ENCODE results near the gene NKD1. TPM values are rescaled to one million over a fixed set of nuclear protein-coding genes. Genes with fewer than 3 reads are reported as not detected.

NKD1 gene
- total RNA-seq, 3 donors from 2014 or later, result 1.3 to 5.0 (median 4.6) TPM

- no peak for DNase-seq (ENCODE audit: low spot score in 2 of 2)
- no peaks in the 10 kb centered on the region for H3K4me1 ChIP-seq
- H3K27ac ChIP-seq, result no peak overlapping the region
- intact Hi-C loops (cut with DNase I; ENCODE audit: low total_unique reads), result no loop called here
- no peak for TF ChIP-seq POLR2A (IDR thresholded peaks at IDR 0.05)
- no peak for TF ChIP-seq CTCF (IDR thresholded peaks at IDR 0.05)
- TF ChIP-seq POLR2AphosphoS5 (IDR thresholded peaks at IDR 0.05), result no peak
- no peaks in the 10 kb centered on the region for H3K36me3 ChIP-seq
- no peak overlapping the region for H3K4me3 ChIP-seq
- H3K27me3 ChIP-seq, result no peaks in the 10 kb centered on the region
- H3K9me3 ChIP-seq, result no peaks in the 10 kb centered on the region
Measured at GRCh38 chr16:50632927-50633800, 85.0 kb downstream of the NKD1 start.

- H3K27me3 ChIP-seq, result no peaks in the 10 kb centered on the region
Measured at GRCh38 chr16:50634090-50634489, 85.9 kb downstream of the NKD1 start.

GRCh38 chr16:50634947-50635346, 86.8 kb downstream of the NKD1 start:
- Histone ChIP-seq H3K4me1 (no peaks in the 10 kb centered on the region), H3K27ac (no peak overlapping the region), H3K36me3 (no peaks in the 10 kb centered on the region), H3K4me3 (no peak overlapping the region), H3K9me3 (no peaks in the 10 kb centered on the region), H3K27me3 (no peaks in the 10 kb centered on the region)
- no peak for DNase-seq (ENCODE audit: low spot score in 2 of 2)
- TF ChIP-seq POLR2AphosphoS5 (IDR thresholded peaks at IDR 0.05), result no peak
- no peak for TF ChIP-seq CTCF (IDR thresholded peaks at IDR 0.05)
- TF ChIP-seq POLR2A (IDR thresholded peaks at IDR 0.05), result no peak
- intact Hi-C loops (cut with DNase I; ENCODE audit: low total_unique reads), result no loop called here

More at GRCh38 chr16:50634090-50634489, 85.9 kb downstream of the NKD1 start:
- Histone ChIP-seq H3K27ac (no peak overlapping the region), H3K4me1 (no peaks in the 10 kb centered on the region), H3K4me3 (no peak overlapping the region), H3K36me3 (no peaks in the 10 kb centered on the region), H3K9me3 (no peaks in the 10 kb centered on the region)
- intact Hi-C loops (cut with DNase I; ENCODE audit: low total_unique reads), result no loop called here
- no peak for DNase-seq (ENCODE audit: low spot score in 2 of 2)
- TF ChIP-seq POLR2AphosphoS5 (IDR thresholded peaks at IDR 0.05), result no peak
- no peak for TF ChIP-seq CTCF (IDR thresholded peaks at IDR 0.05)
- TF ChIP-seq POLR2A (IDR thresholded peaks at IDR 0.05), result no peak

GRCh38 chr16:50635505-50636392, 87.6 kb downstream of the NKD1 start:
- Histone ChIP-seq H3K4me3 (no peak overlapping the region), H3K36me3 (no peaks in the 10 kb centered on the region), H3K9me3 (no peaks in the 10 kb centered on the region), H3K4me1 (no peaks in the 10 kb centered on the region), H3K27me3 (no peaks in the 10 kb centered on the region), H3K27ac (no peak overlapping the region)
- TF ChIP-seq POLR2A (IDR thresholded peaks at IDR 0.05), result no peak
- TF ChIP-seq CTCF (IDR thresholded peaks at IDR 0.05), result no peak
- no peak for TF ChIP-seq POLR2AphosphoS5 (IDR thresholded peaks at IDR 0.05)
- DNase-seq (ENCODE audit: low spot score in 2 of 2), result no peak
- intact Hi-C loops (cut with DNase I; ENCODE audit: low total_unique reads), result no loop called here

Data from breast epithelium (tissue), 4 donors.